ENCODE measurements around the gene FMNL3. TPM values are rescaled to one million over a fixed set of nuclear protein-coding genes. Genes with fewer than 3 reads are reported as not detected.

The FMNL3 gene
- total and polyA plus RNA-seq, 2 of the 8 experiments (the other 6 are each of a cell fraction or from before 2014, with no cell fraction given), result 8.6 to 29.0 TPM

DNA sequence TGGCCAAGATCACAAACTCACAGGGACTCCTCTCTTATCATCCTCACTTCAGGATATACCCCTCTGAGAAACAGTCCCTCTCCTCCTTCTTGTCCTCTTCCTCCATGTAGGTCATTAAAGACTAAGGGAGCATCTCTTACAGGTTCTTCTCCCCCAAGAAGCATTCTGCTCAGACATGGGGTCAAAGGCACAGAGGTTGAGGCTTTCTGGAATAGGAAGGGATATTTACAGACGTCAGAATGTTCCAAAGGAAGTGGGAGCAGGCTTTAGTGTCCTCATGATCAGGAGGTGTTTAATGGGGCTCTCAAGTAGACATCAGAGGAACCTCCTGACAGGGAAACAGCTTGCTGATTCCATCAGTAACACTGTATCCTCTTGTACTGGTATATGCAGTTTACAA lies 47.5 kb downstream of the FMNL3 start:
- H3K4ac ChIP-seq (replicated peaks; ENCODE audit: insufficient read length, low read depth, low read length), result no peak overlapping the region
- H2BK20ac ChIP-seq (ENCODE audit: low read length), result no peak overlapping the region
- H3K27ac ChIP-seq (ENCODE audit: low read depth, low read length), result no peak overlapping the region
- CTCF ChIA-PET (ENCODE audit: partially characterized antibody), result interaction anchor here (1.0 to 1.3 kb wide), 3 partner anchors 13 to 48 kb away, joined by 3 to 5 read pairs (median 3); no protein-coding TSS in a partner anchor
- no peak overlapping the region for H3K23ac ChIP-seq (ENCODE audit: insufficient read length)
- H3K9me3 ChIP-seq (ENCODE audit: insufficient read depth in 2 of 2, low read depth in 1 of 2, low read length in 1 of 2), result no peaks in the 10 kb centered on the region
- H4K91ac ChIP-seq (replicated peaks; ENCODE audit: insufficient read length, low read length), result no peak overlapping the region
- H3K79me1 ChIP-seq (ENCODE audit: low read depth, low read length), result no peaks in the 10 kb centered on the region
- no peak overlapping the region for H2BK5ac ChIP-seq (ENCODE audit: low read depth, low read length)
- H2AFZ ChIP-seq (ENCODE audit: low read length), result no peak overlapping the region
- H4K5ac ChIP-seq (ENCODE audit: insufficient read length, low read depth, low read length), result no peak overlapping the region
- no peak overlapping the region for H3K4me3 ChIP-seq (ENCODE audit: extremely low read depth in 1 of 4, insufficient read depth in 2 of 4, low read depth in 3 of 4, low read length in 4 of 4)
- POLR2A ChIA-PET (ENCODE audit: partially characterized antibody), result no interaction called here
- no peak overlapping the region for H3K56ac ChIP-seq (replicated peaks; ENCODE audit: insufficient read length, low read depth, low read length)
- no peak overlapping the region for H3K14ac ChIP-seq (ENCODE audit: insufficient read length)
- peaks cover 0 to 41% (median 6%) of the 10 kb centered on the region in 4 experiments; a peak in 5 of 8 replicates for H3K36me3 ChIP-seq (ENCODE audit: control insufficient read depth in 2 of 4, insufficient read depth in 4 of 4, low read length in 3 of 4)
- no peak overlapping the region for H2BK15ac ChIP-seq (ENCODE audit: low read length)
- no peak overlapping the region for H2AK5ac ChIP-seq (ENCODE audit: low read depth, low read length)
- H3K4me1 ChIP-seq (replicated peaks in 1 of 4; ENCODE audit: control insufficient read depth in 3 of 4, insufficient read depth in 4 of 4, low read length in 3 of 4), result peaks cover 3 to 6% (median 4%) of the 10 kb centered on the region in 4 experiments; a peak in 4 of 7 replicates
- no peak overlapping the region for H2BK12ac ChIP-seq (ENCODE audit: low read depth, low read length)
- H4K20me1 ChIP-seq (replicated peaks in 1 of 2; ENCODE audit: control insufficient read depth in 1 of 2, insufficient read depth in 2 of 2, low read length in 2 of 2), result no peaks in the 10 kb centered on the region
- H2BK120ac ChIP-seq (replicated peaks; ENCODE audit: low read depth, low read length), result no peak overlapping the region
- FAIRE-seq, result no peak
- H4K8ac ChIP-seq (ENCODE audit: extremely low read depth, insufficient read depth, low read length), result no peak overlapping the region
- H3K23me2 ChIP-seq (ENCODE audit: low read depth, low read length), result no peaks in the 10 kb centered on the region
- no peak overlapping the region for H3K18ac ChIP-seq (ENCODE audit: extremely low read depth, low read length)
- no peak for DNase-seq (ENCODE audit: low read depth in 1 of 2, low spot score in 2 of 2)
- no peak overlapping the region for H3K9ac ChIP-seq (replicated peaks in 1 of 4; ENCODE audit: extremely low read depth in 1 of 4, low read depth in 3 of 4, low read length in 3 of 4)
- 90% methylated on average over 1 of the region's 1 CpG; no CpG with 5 or more reads in 1 of the 2 experiments for WGBS, 2 experiments (ENCODE audit: extremely low coverage in 1 of 2, insufficient coverage in 1 of 2, insufficient read length in 1 of 2, insufficient replicate concordance in 2 of 2, low coverage in 1 of 2, low lambda C conversion rate in 2 of 2, missing lambda C conversion rate in 1 of 2)
- no peaks in the 10 kb centered on the region for H3K27me3 ChIP-seq (replicated peaks in 1 of 4; ENCODE audit: control insufficient read depth in 3 of 4, extremely low read depth in 1 of 4, insufficient read depth in 3 of 4, low read length in 3 of 4)
- no peak overlapping the region for H3K4me2 ChIP-seq (ENCODE audit: insufficient read depth in 1 of 2, low read depth in 2 of 2, low read length in 2 of 2)
- no peaks in the 10 kb centered on the region for H3K79me2 ChIP-seq (ENCODE audit: control insufficient read depth in 1 of 2, insufficient read depth in 2 of 2, low read length in 2 of 2)
- TF ChIP-seq, protein P1, sequence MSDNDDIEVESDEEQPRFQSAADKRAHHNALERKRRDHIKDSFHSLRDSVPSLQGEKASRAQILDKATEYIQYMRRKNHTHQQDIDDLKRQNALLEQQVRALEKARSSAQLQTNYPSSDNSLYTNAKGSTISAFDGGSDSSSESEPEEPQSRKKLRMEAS (IDR thresholded peaks at IDR 0.05), result no peak
- TF ChIP-seq NANOG (IDR thresholded peaks at IDR 0.05; ENCODE audit: insufficient read depth, low read depth, low read length, poor library complexity, severe bottlenecking) (no peak), HDAC2 (IDR thresholded peaks at IDR 0.05; ENCODE audit: borderline replicate concordance in 1 of 2, low read depth in 2 of 2, low read length in 2 of 2) (no peak), SP4 (IDR thresholded peaks at IDR 0.05; ENCODE audit: low read length) (no peak), SIX5 (IDR thresholded peaks at IDR 0.05; ENCODE audit: low read depth, low read length) (no peak), EP300 (IDR thresholded peaks at IDR 0.05; ENCODE audit: borderline replicate concordance in 1 of 2, low read depth in 2 of 2, low read length in 2 of 2) (no peak), EZH2 (IDR thresholded peaks at IDR 0.05; ENCODE audit: low read depth, low read length, severe bottlenecking) (no peak), PHF8 (conservative IDR thresholded peaks at IDR 0.05; ENCODE audit: low read depth, low read length) (no peak), CTBP2 (IDR thresholded peaks at IDR 0.05; ENCODE audit: borderline replicate concordance, insufficient read depth, insufficient read length, low read length) (no peak), CHD1 (IDR thresholded peaks at IDR 0.05; ENCODE audit: low read depth, low read length) (no peak), GABPA (IDR thresholded peaks at IDR 0.05; ENCODE audit: borderline replicate concordance, insufficient read depth, low read length) (no peak), POU5F1 (IDR thresholded peaks at IDR 0.05; ENCODE audit: low read depth, low read length) (no peak), CBX8 (IDR thresholded peaks at IDR 0.05; ENCODE audit: borderline replicate concordance, low read depth, low read length) (no peak)

All from H1 (cell line).